GM23338 (cell line): ENCODE data around the gene DNTTIP2. TPM values are rescaled to one million over a fixed set of nuclear protein-coding genes. Genes with fewer than 3 reads are reported as not detected.

Experiments
- ATAC-seq: fragments of 200-7000 bp; cut with Tn5 transposase; 3 replicates; pipeline ENCODE4 v1.9.1; 2020
- DNase-seq: peaks from one replicate; pipeline ENCODE4 v3.0.0-alpha.2; 2015; ENCODE audit warnings: low spot score
- H2AFZ ChIP-seq: fragments of 200-600 bp; sonication (generic); 2 replicates; pipeline ENCODE4 v1.8.0; 2016; ENCODE audit warnings: antibody characterized with exemption, mild to moderate bottlenecking, moderate library complexity
- H3F3A ChIP-seq: fragments of 200-600 bp; sonication (generic); replicated peaks from 2 replicates; pipeline ENCODE4 v1.8.0; 2017; ENCODE audit warnings: antibody characterized with exemption, mixed run types, low read depth
- H3K27ac ChIP-seq: fragments of 200-600 bp; sonication (generic); 2 replicates; pipeline ENCODE4 v1.6.1; 2016; ENCODE audit warnings: low read depth
- H3K27me3 ChIP-seq: fragments of 200-600 bp; sonication (generic); 2 replicates; pipeline ENCODE4 v1.8.0; 2016; ENCODE audit warnings: mild to moderate bottlenecking, mixed run types, moderate library complexity; ENCODE audit not compliant: insufficient read depth
- H3K36me3 ChIP-seq: fragments of 200-600 bp; sonication (generic); 2 replicates; pipeline ENCODE4 v1.8.0; 2016; ENCODE audit warnings: mild to moderate bottlenecking; ENCODE audit not compliant: insufficient read depth
- H3K4me1 ChIP-seq: fragments of 200-600 bp; sonication (generic); 2 replicates; pipeline ENCODE4 v1.8.0; 2016; ENCODE audit warnings: mild to moderate bottlenecking, moderate library complexity; ENCODE audit not compliant: insufficient read depth
- H3K4me2 ChIP-seq: fragments of 200-600 bp; sonication (generic); 2 replicates; pipeline ENCODE4 v1.7.1; 2017; ENCODE audit warnings: mixed run types
- H3K4me3 ChIP-seq: fragments of 200-600 bp; sonication (generic); 2 replicates; pipeline ENCODE4 v1.6.1; 2016; ENCODE audit warnings: mixed run types
- H3K79me2 ChIP-seq: fragments of 200-600 bp; sonication (generic); replicated peaks from 2 replicates; pipeline ENCODE4 v1.8.0; 2017; ENCODE audit warnings: mild to moderate bottlenecking; ENCODE audit not compliant: insufficient read depth
- H3K9me2 ChIP-seq: fragments of 200-600 bp; sonication (generic); 2 replicates; pipeline ENCODE4 v1.8.0; 2017; ENCODE audit not compliant: insufficient read depth
- H4K20me1 ChIP-seq: fragments of 200-600 bp; sonication (generic); replicated peaks from 2 replicates; pipeline ENCODE4 v1.8.0; 2017; ENCODE audit warnings: mild to moderate bottlenecking; ENCODE audit not compliant: insufficient read depth
- H3K27ac Mint-ChIP-seq: 2 replicates; pipeline ENCODE4 v1.8.0; 2020; ENCODE audit warnings: inconsistent platforms, mild to moderate bottlenecking, moderate library complexity, mixed read lengths
- H3K27me3 Mint-ChIP-seq: 3 replicates; pipeline ENCODE4 v1.8.0; 2022; ENCODE audit warnings: low read depth, mild to moderate bottlenecking, moderate library complexity, mixed read lengths, inconsistent platforms; ENCODE audit not compliant: insufficient read depth, poor library complexity
- H3K36me3 Mint-ChIP-seq: 3 replicates; pipeline ENCODE4 v1.8.0; 2021; ENCODE audit warnings: low read depth, mild to moderate bottlenecking, inconsistent platforms, moderate library complexity, mixed read lengths
- H3K4me1 Mint-ChIP-seq: 3 replicates; pipeline ENCODE4 v1.8.0; 2020; ENCODE audit warnings: mild to moderate bottlenecking, inconsistent platforms, mixed read lengths
- H3K4me3 Mint-ChIP-seq: 3 replicates; pipeline ENCODE4 v1.8.0; 2021; ENCODE audit warnings: moderate library complexity, mild to moderate bottlenecking, inconsistent platforms, mixed read lengths
- H3K9me3 Mint-ChIP-seq: 3 replicates; pipeline ENCODE4 v1.8.0; 2020; ENCODE audit warnings: moderate library complexity, mild to moderate bottlenecking, inconsistent platforms, mixed read lengths
- EZH2 ChIP-seq: fragments of 200-600 bp; sonication (generic); IDR thresholded peaks from one replicate; pipeline ENCODE4 v1.8.0; 2017; ENCODE audit warnings: antibody characterized with exemption, mild to moderate bottlenecking, low read depth; ENCODE audit not compliant: unreplicated experiment
- EZH2phosphoT487 ChIP-seq: fragments of 200-600 bp; sonication (generic); IDR thresholded peaks from one replicate; pipeline ENCODE4 v1.8.1; 2018; ENCODE audit warnings: antibody characterized with exemption; ENCODE audit not compliant: unreplicated experiment
- NANOG ChIP-seq: IDR thresholded peaks from 2 replicates; pipeline ENCODE4 v1.6.1; 2016; ENCODE audit warnings: antibody characterized with exemption, borderline replicate concordance
- POLR2AphosphoS5 ChIP-seq: IDR thresholded peaks from 2 replicates; pipeline ENCODE4 v1.6.1; 2016; ENCODE audit warnings: antibody characterized with exemption, low read depth
- STAT1 ChIP-seq: IDR thresholded peaks from one replicate; pipeline ENCODE4 v1.6.1; 2016; ENCODE audit warnings: antibody characterized with exemption; ENCODE audit not compliant: unreplicated experiment
- polyA plus RNA-seq: library from polyadenylated mRNA; unstranded; fragments of >200 nt; fragmentation: Nextera tagmentation; extraction: Ambion mirVana; gene quantifications from 2 replicates; pipeline ENCODE4 v1.2.1, GENCODE V29; 2016
- total RNA-seq: library from RNA; depleted of rRNA; stranded (reverse); fragments of >200 nt; shearing (Covaris generic); gene quantifications from 2 replicates; pipeline ENCODE4 v1.2.3, GENCODE V29; 2014
- TF ChIP-seq, protein P1 (sequence below): fragments of 250-450 bp; sonication (Bioruptor Pico); IDR thresholded peaks from 2 replicates; pipeline ENCODE4 v1.5.0; 2020; ENCODE audit warnings: mild to moderate bottlenecking, moderate library complexity
- TF ChIP-seq, protein P2 (sequence below): IDR thresholded peaks from 2 replicates; pipeline ENCODE4 v1.6.1; 2016; ENCODE audit warnings: antibody characterized with exemption

DNTTIP2 gene
- total and polyA plus RNA-seq, 2 experiments from 2014 or later = 48.1 to 91.3 TPM

DNA sequence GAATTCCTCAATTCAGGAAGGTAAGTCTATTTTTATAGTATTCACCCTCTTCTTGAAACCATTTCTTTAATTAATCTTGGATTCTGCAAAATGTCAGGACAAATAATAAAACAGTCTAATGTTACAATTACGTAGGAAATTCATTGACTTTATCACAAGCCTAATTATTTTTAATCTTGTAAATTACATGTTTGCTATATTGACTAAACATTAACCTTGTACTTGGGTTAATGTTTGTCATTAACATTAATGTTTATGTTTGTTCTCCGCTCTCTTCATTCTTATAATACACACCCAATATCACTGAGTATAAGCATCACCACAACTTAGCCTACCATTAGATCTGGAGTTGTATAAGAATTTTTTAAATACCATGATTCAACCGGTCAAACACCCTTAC is 27.5 kb upstream of the DNTTIP2 start:
- no peak overlapping the region for H3K4me3 Mint-ChIP-seq

GRCh38 chr1:93905734-93906133 is 26.7 kb upstream of the DNTTIP2 start:
- H3K4me2 ChIP-seq = no peak overlapping the region
- H3K79me2 ChIP-seq = peaks cover 51% of the 10 kb centered on the region
- H3K4me1 Mint-ChIP-seq = peaks cover 14% of the 10 kb centered on the region
- peaks cover 2% of the 10 kb centered on the region; the same call in 1 of the 3 replicates for H3K36me3 Mint-ChIP-seq
- peaks cover 16% of the 10 kb centered on the region for H3K4me1 ChIP-seq
- no peak for ATAC-seq
- TF ChIP-seq STAT1 (no peak), EZH2phosphoT487 (no peak), NANOG (no peak)
- TF ChIP-seq, protein P1, sequence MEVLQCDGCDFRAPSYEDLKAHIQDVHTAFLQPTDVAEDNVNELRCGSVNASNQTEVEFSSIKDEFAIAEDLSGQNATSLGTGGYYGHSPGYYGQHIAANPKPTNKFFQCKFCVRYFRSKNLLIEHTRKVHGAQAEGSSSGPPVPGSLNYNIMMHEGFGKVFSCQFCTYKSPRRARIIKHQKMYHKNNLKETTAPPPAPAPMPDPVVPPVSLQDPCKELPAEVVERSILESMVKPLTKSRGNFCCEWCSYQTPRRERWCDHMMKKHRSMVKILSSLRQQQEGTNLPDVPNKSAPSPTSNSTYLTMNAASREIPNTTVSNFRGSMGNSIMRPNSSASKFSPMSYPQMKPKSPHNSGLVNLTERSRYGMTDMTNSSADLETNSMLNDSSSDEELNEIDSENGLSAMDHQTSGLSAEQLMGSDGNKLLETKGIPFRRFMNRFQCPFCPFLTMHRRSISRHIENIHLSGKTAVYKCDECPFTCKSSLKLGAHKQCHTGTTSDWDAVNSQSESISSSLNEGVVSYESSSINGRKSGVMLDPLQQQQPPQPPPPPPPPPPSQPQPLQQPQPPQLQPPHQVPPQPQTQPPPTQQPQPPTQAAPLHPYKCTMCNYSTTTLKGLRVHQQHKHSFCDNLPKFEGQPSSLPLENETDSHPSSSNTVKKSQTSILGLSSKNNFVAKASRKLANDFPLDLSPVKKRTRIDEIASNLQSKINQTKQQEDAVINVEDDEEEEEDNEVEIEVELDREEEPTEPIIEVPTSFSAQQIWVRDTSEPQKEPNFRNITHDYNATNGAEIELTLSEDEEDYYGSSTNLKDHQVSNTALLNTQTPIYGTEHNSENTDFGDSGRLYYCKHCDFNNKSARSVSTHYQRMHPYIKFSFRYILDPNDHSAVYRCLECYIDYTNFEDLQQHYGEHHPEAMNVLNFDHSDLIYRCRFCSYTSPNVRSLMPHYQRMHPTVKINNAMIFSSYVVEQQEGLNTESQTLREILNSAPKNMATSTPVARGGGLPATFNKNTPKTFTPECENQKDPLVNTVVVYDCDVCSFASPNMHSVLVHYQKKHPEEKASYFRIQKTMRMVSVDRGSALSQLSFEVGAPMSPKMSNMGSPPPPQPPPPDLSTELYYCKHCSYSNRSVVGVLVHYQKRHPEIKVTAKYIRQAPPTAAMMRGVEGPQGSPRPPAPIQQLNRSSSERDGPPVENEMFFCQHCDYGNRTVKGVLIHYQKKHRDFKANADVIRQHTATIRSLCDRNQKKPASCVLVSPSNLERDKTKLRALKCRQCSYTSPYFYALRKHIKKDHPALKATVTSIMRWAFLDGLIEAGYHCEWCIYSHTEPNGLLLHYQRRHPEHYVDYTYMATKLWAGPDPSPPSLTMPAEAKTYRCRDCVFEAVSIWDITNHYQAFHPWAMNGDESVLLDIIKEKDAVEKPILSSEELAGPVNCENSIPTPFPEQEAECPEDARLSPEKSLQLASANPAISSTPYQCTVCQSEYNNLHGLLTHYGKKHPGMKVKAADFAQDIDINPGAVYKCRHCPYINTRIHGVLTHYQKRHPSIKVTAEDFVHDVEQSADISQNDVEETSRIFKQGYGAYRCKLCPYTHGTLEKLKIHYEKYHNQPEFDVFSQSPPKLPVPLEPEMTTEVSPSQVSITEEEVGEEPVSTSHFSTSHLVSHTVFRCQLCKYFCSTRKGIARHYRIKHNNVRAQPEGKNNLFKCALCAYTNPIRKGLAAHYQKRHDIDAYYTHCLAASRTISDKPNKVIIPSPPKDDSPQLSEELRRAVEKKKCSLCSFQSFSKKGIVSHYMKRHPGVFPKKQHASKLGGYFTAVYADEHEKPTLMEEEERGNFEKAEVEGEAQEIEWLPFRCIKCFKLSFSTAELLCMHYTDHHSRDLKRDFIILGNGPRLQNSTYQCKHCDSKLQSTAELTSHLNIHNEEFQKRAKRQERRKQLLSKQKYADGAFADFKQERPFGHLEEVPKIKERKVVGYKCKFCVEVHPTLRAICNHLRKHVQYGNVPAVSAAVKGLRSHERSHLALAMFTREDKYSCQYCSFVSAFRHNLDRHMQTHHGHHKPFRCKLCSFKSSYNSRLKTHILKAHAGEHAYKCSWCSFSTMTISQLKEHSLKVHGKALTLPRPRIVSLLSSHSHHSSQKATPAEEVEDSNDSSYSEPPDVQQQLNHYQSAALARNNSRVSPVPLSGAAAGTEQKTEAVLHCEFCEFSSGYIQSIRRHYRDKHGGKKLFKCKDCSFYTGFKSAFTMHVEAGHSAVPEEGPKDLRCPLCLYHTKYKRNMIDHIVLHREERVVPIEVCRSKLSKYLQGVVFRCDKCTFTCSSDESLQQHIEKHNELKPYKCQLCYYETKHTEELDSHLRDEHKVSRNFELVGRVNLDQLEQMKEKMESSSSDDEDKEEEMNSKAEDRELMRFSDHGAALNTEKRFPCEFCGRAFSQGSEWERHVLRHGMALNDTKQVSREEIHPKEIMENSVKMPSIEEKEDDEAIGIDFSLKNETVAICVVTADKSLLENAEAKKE (CRISPR knock-in tag) = no peak
- TF ChIP-seq, protein P2, sequence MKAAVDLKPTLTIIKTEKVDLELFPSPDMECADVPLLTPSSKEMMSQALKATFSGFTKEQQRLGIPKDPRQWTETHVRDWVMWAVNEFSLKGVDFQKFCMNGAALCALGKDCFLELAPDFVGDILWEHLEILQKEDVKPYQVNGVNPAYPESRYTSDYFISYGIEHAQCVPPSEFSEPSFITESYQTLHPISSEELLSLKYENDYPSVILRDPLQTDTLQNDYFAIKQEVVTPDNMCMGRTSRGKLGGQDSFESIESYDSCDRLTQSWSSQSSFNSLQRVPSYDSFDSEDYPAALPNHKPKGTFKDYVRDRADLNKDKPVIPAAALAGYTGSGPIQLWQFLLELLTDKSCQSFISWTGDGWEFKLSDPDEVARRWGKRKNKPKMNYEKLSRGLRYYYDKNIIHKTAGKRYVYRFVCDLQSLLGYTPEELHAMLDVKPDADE = no peak
- no peak overlapping the region for H2AFZ ChIP-seq
- peaks cover 9% of the 10 kb centered on the region; the same call in 1 of the 2 replicates for H3K27me3 ChIP-seq
- peaks cover under 1% of the 10 kb centered on the region; the same call in 1 of the 2 replicates for H3K9me2 ChIP-seq
- H3F3A ChIP-seq = no peaks in the 10 kb centered on the region
- H3K4me3 Mint-ChIP-seq = no peak overlapping the region
- H3K27me3 Mint-ChIP-seq = peaks cover 3% of the 10 kb centered on the region
- no peak overlapping the region for H3K27ac Mint-ChIP-seq
- H3K36me3 ChIP-seq = 0 out of 2 replicates have a peak, but pooled peaks cover 4% of the 10 kb centered on the region
- no peak overlapping the region for H3K4me3 ChIP-seq
- no peak overlapping the region for H3K27ac ChIP-seq
- no peak for DNase-seq
- H4K20me1 ChIP-seq = no peaks in the 10 kb centered on the region
- no peaks in the 10 kb centered on the region for H3K9me3 Mint-ChIP-seq

More for the DNA sequence above, 27.5 kb upstream of the DNTTIP2 start:
- Histone ChIP-seq H3K4me2 (no peak overlapping the region), H3K9me2 (peaks cover 3% of the 10 kb centered on the region; the same call in 1 of the 2 replicates), H3K4me1 (peaks cover 16% of the 10 kb centered on the region), H3F3A (no peaks in the 10 kb centered on the region), H3K79me2 (peaks cover 51% of the 10 kb centered on the region), H3K27me3 (peaks cover 9% of the 10 kb centered on the region; the same call in 1 of the 2 replicates), H3K4me3 (no peak overlapping the region), H2AFZ (no peak overlapping the region), H4K20me1 (no peaks in the 10 kb centered on the region), H3K36me3 (no peaks in the 10 kb centered on the region), H3K27ac (no peak overlapping the region)
- H3K9me3 Mint-ChIP-seq = no peaks in the 10 kb centered on the region
- no peak for TF ChIP-seq POLR2AphosphoS5
- no peak for TF ChIP-seq EZH2
- H3K36me3 Mint-ChIP-seq = peaks cover 2% of the 10 kb centered on the region; the same call in 1 of the 3 replicates
- H3K27ac Mint-ChIP-seq = no peak overlapping the region
- H3K4me1 Mint-ChIP-seq = peaks cover 14% of the 10 kb centered on the region
- DNase-seq = no peak
- peaks cover 3% of the 10 kb centered on the region for H3K27me3 Mint-ChIP-seq
- no peak for ATAC-seq
